ENCODE data around the gene ZNF318. TPM values are rescaled to one million over a fixed set of nuclear protein-coding genes. Genes with fewer than 3 reads are reported as not detected.

ZNF318 gene
- total and polyA plus RNA-seq, 2 donors (not counting 3 experiments of a cell fraction or from before 2014, with no cell fraction given), result 7.1 to 13.6 TPM

- intact Hi-C loops (cut with micrococcal nuclease), result loop anchor here (1.0 kb wide), 2 partner anchors 71 to 105 kb away; partner anchors contain the start of gene DNPH1
- H3K9ac ChIP-seq (replicated peaks; ENCODE audit: extremely low read depth, insufficient read depth, low read length), result no peak overlapping the region
- peak; percentile 66 for DNase-seq (ENCODE audit: low read depth, low spot score)
- H3K9me1 ChIP-seq (replicated peaks; ENCODE audit: control insufficient read depth, extremely low read depth, insufficient read depth, low read length), result no peaks in the 10 kb centered on the region
- peaks cover 0 to 11% of the 10 kb centered on the region in 2 experiments for H3K36me3 ChIP-seq (ENCODE audit: control insufficient read depth in 2 of 2, extremely low read depth in 1 of 2, insufficient read depth in 2 of 2, low read length in 2 of 2)
- dilution Hi-C loops (cut with MboI; ENCODE audit: extremely low pct_ligation_motif_present, low sequenced_read_pairs), result no loop called here
- no TSS peak for BruUV-seq (replicated peaks)
- no peaks in the 10 kb centered on the region for H3K27me3 ChIP-seq (ENCODE audit: control insufficient read depth in 2 of 2, insufficient read depth in 2 of 2, low read length in 2 of 2)
- H3K27ac ChIP-seq (ENCODE audit: insufficient read depth, low read depth, low read length), result no peak overlapping the region
- no peaks in the 10 kb centered on the region for H3K9me3 ChIP-seq (replicated peaks; ENCODE audit: control insufficient read depth, insufficient read depth, low read length)
- ChIA-PET POLR2A (no interaction called here), CTCF (interaction anchor here (0.6 to 5.0 kb wide), 25 partner anchors 10 to 434 kb away, joined by 3 to 49 read pairs (median 4); partner anchors contain the start of genes CUL9 and DNPH1)
- no peak overlapping the region for H3K4me2 ChIP-seq (ENCODE audit: insufficient read depth, low read length)
- no peaks in the 10 kb centered on the region for H4K20me1 ChIP-seq (replicated peaks; ENCODE audit: control insufficient read depth, extremely low read depth, insufficient read depth, low read length)
- peak; percentile 45 to 49 for TF ChIP-seq CTCF (IDR thresholded peaks at IDR 0.05; ENCODE audit: extremely low read depth in 1 of 2, insufficient read depth in 1 of 2, low read depth in 1 of 2, low read length in 2 of 2)
- TF ChIP-seq EZH2 (IDR thresholded peaks at IDR 0.05; ENCODE audit: borderline replicate concordance, low read depth, low read length, severe bottlenecking), result no peak
- H3K4me3 ChIP-seq (replicated peaks in 1 of 3; ENCODE audit: insufficient read depth in 1 of 3, low read depth in 1 of 3, low read length in 3 of 3), result no peak overlapping the region
- H2AFZ ChIP-seq (ENCODE audit: low read depth, low read length), result no peak overlapping the region
- peak; percentile 85 for FAIRE-seq
- H3K4me1 ChIP-seq (ENCODE audit: control insufficient read depth, extremely low read depth, insufficient read depth, low read length), result no peaks in the 10 kb centered on the region
- H3K79me2 ChIP-seq (ENCODE audit: control insufficient read depth, insufficient read depth, low read length), result no peaks in the 10 kb centered on the region
These were observed 34.9 kb downstream of the ZNF318 start for GRCh38 chr6:43334466-43335095.

GRCh38 chr6:43331891-43332290 is 37.6 kb downstream of the ZNF318 start:
- intact Hi-C loops (cut with micrococcal nuclease) (no loop called here), dilution Hi-C loops (cut with MboI; ENCODE audit: extremely low pct_ligation_motif_present, low sequenced_read_pairs) (no loop called here)
- no TSS peak for BruUV-seq (replicated peaks)
- no peak for FAIRE-seq
- DNase-seq (ENCODE audit: low read depth, low spot score), result no peak
- no peak overlapping the region for H3K4me2 ChIP-seq (ENCODE audit: insufficient read depth, low read length)
- ChIA-PET CTCF (no interaction called here), POLR2A (no interaction called here)
- H3K4me1 ChIP-seq (ENCODE audit: control insufficient read depth, extremely low read depth, insufficient read depth, low read length), result no peaks in the 10 kb centered on the region
- no peak overlapping the region for H2AFZ ChIP-seq (ENCODE audit: low read depth, low read length)
- TF ChIP-seq CTCF (IDR thresholded peaks at IDR 0.05; ENCODE audit: extremely low read depth in 1 of 2, insufficient read depth in 1 of 2, low read depth in 1 of 2, low read length in 2 of 2), result no peak
- TF ChIP-seq GATA2 (IDR thresholded peaks at IDR 0.05; ENCODE audit: insufficient read depth, insufficient read length, low read depth, low read length), result no peak
- no peak for TF ChIP-seq POLR2AphosphoS5 (IDR thresholded peaks at IDR 0.05; ENCODE audit: insufficient read depth, low read depth, low read length)
- no peak for TF ChIP-seq EZH2 (IDR thresholded peaks at IDR 0.05; ENCODE audit: borderline replicate concordance, low read depth, low read length, severe bottlenecking)
- TF ChIP-seq JUN (IDR thresholded peaks at IDR 0.05; ENCODE audit: borderline replicate concordance, insufficient read depth, insufficient read length, low read depth), result no peak
- TF ChIP-seq FOS (IDR thresholded peaks at IDR 0.05; ENCODE audit: borderline replicate concordance, insufficient read depth, low read length), result no peak
- no peak for TF ChIP-seq MAX (IDR thresholded peaks at IDR 0.05; ENCODE audit: insufficient read depth, insufficient read length)
- no peak for TF ChIP-seq MYC (IDR thresholded peaks at IDR 0.05; ENCODE audit: low read depth, low read length)
- TF ChIP-seq POLR2A (IDR thresholded peaks at IDR 0.05; ENCODE audit: low read depth, low read length), result no peak
- no peaks in the 10 kb centered on the region for H3K9me3 ChIP-seq (replicated peaks; ENCODE audit: control insufficient read depth, insufficient read depth, low read length)
- no peak overlapping the region for H3K27ac ChIP-seq (ENCODE audit: insufficient read depth, low read depth, low read length)
- no peaks in the 10 kb centered on the region for H3K27me3 ChIP-seq (ENCODE audit: control insufficient read depth in 2 of 2, insufficient read depth in 2 of 2, low read length in 2 of 2)
- H3K4me3 ChIP-seq (replicated peaks in 1 of 3; ENCODE audit: insufficient read depth in 1 of 3, low read depth in 1 of 3, low read length in 3 of 3), result no peak overlapping the region
- no peaks in the 10 kb centered on the region for H4K20me1 ChIP-seq (replicated peaks; ENCODE audit: control insufficient read depth, extremely low read depth, insufficient read depth, low read length)
- H3K79me2 ChIP-seq (ENCODE audit: control insufficient read depth, insufficient read depth, low read length), result no peaks in the 10 kb centered on the region
- no peak overlapping the region for H3K9ac ChIP-seq (replicated peaks; ENCODE audit: extremely low read depth, insufficient read depth, low read length)
- H3K9me1 ChIP-seq (replicated peaks; ENCODE audit: control insufficient read depth, extremely low read depth, insufficient read depth, low read length), result no peaks in the 10 kb centered on the region
- H3K36me3 ChIP-seq (ENCODE audit: control insufficient read depth in 2 of 2, extremely low read depth in 1 of 2, insufficient read depth in 2 of 2, low read length in 2 of 2), result no peaks in the 10 kb centered on the region
